ENCODE data around the gene CEP164.
"Not testable (repeated sequence)": the region's sequence is repeated elsewhere in the genome, so short reads cannot be mapped to it uniquely, and the experiment has no call there.

Gene CEP164

DNA sequence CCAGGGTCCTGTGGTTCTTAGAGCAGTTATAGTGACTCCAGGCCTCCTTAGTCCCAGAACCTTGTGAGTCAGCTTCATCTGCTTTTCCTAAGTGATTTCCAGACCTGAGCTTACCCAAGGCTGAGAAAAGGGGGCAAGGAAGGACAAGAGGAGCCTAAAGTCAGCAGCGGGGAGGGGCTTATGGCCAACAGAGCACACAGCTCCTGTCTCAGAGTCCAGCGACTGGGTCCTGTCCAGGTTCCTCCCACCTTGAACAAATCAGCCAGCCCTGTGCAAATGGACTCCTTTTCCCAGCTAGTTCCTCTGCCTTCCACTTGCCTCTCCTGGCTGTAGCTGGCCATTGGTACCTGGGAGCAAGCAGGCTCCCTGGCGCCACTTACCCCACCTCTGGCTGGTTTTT lies 22.5 kb upstream of the CEP164 start:
- DNase-seq (ENCODE audit: low spot score) = no peak

DNA sequence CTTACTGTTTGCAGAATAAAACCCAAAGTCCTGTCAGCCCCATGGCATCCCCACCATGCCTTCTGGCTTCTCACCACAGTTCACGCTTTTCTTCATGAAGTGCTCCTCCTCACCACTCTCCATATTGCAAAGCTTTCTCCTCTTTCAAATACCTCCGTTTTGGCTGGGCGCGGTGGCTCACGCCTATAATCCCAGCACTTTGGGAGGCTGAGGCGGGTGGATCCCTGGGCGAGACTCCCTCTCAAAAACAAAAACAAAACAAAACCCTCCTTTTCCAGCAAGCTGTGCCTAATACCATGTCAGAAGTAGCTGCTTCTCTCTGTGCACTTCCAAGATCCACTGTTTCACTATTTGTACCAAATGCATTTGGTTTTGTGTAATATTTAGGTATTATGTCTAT lies 18.3 kb upstream of the CEP164 start:
- DNase-seq (ENCODE audit: low spot score) = no peak

DNA sequence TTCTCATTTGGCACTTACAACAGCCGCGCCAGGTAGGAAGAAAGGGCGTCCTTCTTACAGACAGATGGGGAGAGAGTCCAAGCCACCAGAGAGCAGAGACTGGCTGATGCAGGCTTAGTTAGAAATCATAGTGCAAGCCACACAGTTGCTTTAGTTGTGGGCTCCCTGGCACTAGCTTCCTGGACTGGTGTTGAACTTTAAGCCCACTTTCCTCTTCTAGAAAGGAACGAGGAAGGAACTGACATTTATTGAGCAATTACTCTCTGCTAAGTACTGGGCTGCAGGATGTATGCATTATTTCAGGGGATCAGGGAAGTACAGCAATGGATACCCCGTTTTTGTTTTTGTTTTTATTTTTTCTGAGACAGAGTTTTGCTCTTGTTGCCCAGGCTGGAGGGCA lies 14.6 kb upstream of the CEP164 start:
- DNase-seq (ENCODE audit: low spot score) = no peak

- DNase-seq (ENCODE audit: low spot score) = no peak
Observed at GRCh38 chr11:117313828-117314768, 13.6 kb upstream of the CEP164 start.

DNA sequence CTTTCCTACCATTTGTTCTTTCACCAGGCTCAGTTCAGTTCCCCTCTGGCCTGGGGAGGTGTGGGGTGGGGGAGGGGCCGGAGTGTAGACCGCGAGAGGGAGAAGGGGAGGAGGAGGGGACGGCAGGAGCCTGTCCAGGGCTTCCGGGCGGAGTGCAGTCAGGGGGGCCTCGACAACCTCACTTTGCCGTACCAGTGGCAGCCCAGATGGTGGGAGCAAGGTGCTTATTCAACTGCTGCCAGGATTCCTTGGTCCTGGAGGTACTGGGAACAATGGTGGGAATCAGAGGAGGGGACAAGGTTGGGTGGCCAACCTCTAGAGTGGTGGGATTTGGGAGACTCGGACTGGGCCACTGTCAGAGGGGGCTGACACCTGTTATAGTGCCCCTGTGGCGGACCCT lies 12.8 kb upstream of the CEP164 start:
- no peak for DNase-seq (ENCODE audit: low spot score)

- no peak for DNase-seq (ENCODE audit: low spot score)
Observed at GRCh38 chr11:117315285-117316196, 12.1 kb upstream of the CEP164 start.

DNA sequence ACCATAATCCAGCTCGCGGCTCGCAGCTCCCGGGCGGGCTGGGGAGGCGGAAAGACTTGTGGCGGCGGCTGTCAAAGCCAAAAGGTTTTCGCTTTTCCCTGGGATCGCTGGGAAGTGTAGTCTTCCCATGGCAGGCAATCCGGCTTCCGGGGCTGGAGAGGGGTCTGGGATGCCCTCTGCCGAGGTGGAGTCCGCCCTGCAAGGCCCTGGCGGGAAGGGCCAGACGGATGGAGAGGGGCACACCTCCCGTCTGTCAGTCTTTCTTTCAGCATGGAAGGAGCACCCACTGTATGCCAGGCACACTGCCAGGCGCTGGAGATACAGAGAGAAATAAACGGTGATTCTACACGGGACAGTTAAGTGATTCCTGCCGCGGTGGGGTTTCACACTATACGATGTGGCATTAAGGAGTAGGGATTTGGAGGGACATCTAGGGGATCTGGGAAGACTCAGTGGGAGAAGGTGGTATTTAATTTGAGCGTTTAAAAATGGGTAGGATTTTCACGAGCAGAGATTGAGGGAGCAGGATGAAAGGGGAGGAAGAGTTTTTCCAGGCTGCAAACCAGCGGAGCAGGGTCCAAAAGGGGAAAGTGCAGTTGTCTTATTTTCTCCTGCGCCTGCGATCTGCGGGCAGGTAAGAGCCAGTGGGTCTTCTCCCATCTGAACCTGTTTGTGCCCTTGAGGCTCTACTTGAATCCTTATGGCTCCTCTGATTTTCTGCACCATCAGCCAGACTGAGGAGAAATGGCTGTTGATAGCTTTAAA lies 11.3 kb upstream of the CEP164 start, which contains the start of gene BACE1:
Gene BACE1 (minus strand): TSS at position 60 of the 765 bp plus-strand sequence. CDS start 461 bp downstream, outside the sequence.
- no peak for DNase-seq (ENCODE audit: low spot score)

DNA sequence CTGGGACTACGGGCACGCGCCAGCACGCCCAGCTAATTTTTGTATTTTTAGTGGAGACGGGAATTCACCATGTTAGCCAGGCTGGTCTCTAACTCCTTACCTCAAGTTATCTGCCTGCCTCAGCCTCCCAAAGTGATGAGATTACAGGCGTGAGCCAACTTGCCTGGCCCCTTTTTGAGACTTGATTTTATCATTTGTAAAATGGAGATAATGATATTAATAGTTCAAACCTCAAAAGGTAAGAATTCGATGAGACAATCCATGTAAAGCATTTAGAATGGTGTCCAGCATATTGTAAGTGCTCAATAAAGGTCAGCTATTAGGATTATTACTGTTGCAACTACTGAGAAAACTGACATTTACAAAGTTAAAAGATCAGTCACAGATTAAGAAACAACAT lies 8.9 kb upstream of the CEP164 start:
- no peak for DNase-seq (ENCODE audit: low spot score)

- DNase-seq (ENCODE audit: low spot score) = no peak
Observed at GRCh38 chr11:117319214-117319840, 8.3 kb upstream of the CEP164 start.

GRCh38 chr11:117327255-117327566 lies 443 bp upstream of the CEP164 start:
- not testable (repeated sequence) for DNase-seq (ENCODE audit: low spot score)

- peak; percentile 49 for DNase-seq (ENCODE audit: low spot score)
Observed at GRCh38 chr11:117328375-117329010, 839 bp downstream of the CEP164 start.

GRCh38 chr11:117332843-117333242 lies 5.2 kb downstream of the CEP164 start:
- no peak for DNase-seq (ENCODE audit: low spot score)

DNA sequence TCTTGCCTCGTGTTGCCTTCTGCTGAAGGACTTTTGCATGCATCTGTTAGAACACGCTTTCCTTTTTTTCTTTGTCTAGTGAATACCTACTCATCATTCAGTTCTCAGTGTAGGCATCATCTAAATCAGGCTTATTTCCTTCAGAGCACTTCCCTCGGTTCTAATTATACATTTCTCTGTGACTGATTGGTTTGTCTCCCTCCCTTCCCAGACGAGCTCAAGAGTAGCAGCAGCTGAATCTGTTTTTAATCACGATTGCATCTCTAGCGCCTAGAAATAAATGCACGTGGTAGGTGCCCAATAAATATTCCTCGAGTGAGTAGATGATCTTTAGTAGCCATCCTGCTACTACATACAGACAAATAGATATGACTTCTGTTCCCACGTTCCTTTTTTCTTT lies 6.3 kb downstream of the CEP164 start:
- no peak for DNase-seq (ENCODE audit: low spot score)

- no peak for DNase-seq (ENCODE audit: low spot score)
Observed at GRCh38 chr11:117334896-117335295, 7.2 kb downstream of the CEP164 start.

- no peak for DNase-seq (ENCODE audit: low spot score)
Observed at GRCh38 chr11:117335399-117335798, 7.7 kb downstream of the CEP164 start.

DNA sequence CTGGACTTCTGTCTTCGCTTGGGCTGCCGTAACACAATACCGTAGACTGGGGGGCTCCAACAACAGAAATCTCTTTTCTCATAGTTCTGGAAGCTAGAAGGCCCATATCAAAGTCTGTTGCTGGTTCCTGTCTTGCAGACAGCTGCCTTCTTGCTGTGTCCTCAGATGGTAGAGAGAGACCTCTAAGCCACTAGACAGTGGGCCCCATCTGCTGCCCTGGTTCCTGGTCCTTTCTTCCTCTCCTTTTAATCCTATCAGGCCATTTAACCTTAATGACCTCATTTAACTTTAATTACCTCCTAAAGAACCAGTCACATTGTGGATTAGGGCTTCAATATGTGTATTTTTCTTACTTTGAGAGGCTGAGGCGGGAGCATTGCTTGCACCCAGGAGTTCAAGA lies 9.4 kb downstream of the CEP164 start:
- no peak for DNase-seq (ENCODE audit: low spot score)

GRCh38 chr11:117345039-117345438 lies 17.4 kb downstream of the CEP164 start:
- DNase-seq (ENCODE audit: low spot score) = no peak

GRCh38 chr11:117354550-117354949 lies 26.9 kb downstream of the CEP164 start:
- no peak for DNase-seq (ENCODE audit: low spot score)

DNA sequence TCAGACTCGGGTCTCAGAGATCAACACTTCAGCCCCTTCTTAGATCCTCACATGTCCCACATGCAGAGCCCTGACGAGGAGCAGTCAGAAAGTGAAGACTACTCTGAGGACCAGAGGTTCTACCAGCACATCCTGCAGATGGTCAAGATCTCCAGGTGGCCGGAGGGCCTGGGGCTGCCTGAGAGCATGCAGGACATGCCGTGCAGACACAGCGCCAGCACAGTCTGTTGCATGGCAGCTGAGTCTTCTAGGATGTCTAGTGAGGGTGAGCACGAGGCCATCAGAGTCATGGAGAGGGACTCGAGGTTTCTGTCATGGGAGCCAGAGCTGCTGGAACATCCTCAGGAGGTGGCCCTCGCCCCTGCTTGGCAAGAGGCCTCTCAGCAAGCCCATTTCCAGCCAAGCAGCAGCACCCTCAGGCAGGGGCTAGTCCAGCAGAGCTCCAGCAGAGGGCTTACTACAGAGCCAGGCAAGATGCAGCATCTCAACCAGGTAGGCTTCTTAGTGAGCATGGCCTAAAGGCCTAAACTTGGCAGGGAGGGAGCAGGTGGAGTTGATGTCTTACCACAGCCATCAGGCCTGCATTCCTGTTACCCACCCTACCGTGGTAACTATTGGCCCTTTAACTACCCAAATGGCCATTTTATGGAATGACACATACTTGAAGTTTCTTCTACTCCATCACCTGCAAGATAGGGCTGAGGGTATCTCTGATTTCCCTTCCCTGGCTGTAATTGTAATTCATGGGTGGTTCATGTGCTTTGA lies 28.7 kb downstream of the CEP164 start:
- DNase-seq (ENCODE audit: low spot score) = no peak

DNA sequence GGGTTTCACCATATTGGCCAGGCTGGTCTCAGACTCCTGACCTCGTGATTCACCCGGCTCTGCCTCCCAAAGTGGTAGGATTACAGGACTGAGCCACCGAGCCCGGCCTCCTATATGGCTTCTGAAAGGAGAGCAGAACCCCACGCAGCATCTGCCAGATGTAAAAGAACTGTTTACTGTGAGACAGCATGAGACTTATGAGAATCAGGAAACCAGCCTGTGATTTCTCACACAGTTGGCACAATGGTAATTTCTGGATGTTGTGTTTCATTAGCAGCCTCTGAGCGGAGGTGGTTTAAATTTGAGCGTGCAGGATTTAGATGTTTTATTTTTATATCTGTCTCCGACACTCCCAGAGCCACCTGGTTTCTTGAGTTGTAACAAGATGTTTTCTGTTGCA lies 33.8 kb downstream of the CEP164 start:
- DNase-seq (ENCODE audit: low spot score) = no peak

Data from hematopoietic multipotent progenitor cell treated with erythropoietin and hydrocortisone succinate and interleukin-3 and kit ligand, for 15 days (in vitro differentiated cells).